SK-N-SH (cell line): ENCODE measurements around the gene APP.

ENCODE experiments used
- CHD2 ChIP-seq: fragments of 150-350 bp; IDR thresholded peaks from 2 replicates; pipeline ENCODE4 v1.6.1; 2018; ENCODE audit warnings: low read length; ENCODE audit not compliant: partially characterized antibody
- CTCF ChIP-seq: fragments of 200-600 bp; sonication (generic); IDR thresholded peaks from 2 replicates; pipeline ENCODE4 v1.6.1; 2017; ENCODE audit warnings: antibody characterized with exemption, mild to moderate bottlenecking, moderate library complexity
- FOXM1 ChIP-seq: IDR thresholded peaks from 2 replicates; pipeline ENCODE4 v1.4.0; 2012; ENCODE audit warnings: low read depth, mild to moderate bottlenecking
- IRF3 ChIP-seq: fragments of 150-350 bp; IDR thresholded peaks from 2 replicates; pipeline ENCODE4 v1.6.1; 2016; ENCODE audit warnings: mild to moderate bottlenecking, low read depth, low read length
- JUND ChIP-seq: IDR thresholded peaks from 2 replicates; pipeline ENCODE4 v1.4.0; 2012
- POLR2AphosphoS5 ChIP-seq: IDR thresholded peaks from 2 replicates; pipeline ENCODE4 v1.6.1; 2012; ENCODE audit warnings: low read depth, low read length
- RCOR1 ChIP-seq: fragments of 150-350 bp; IDR thresholded peaks from 2 replicates; pipeline ENCODE4 v1.6.1; 2017; ENCODE audit warnings: antibody characterized with exemption, low read length
- RFX5 ChIP-seq: IDR thresholded peaks from 2 replicates; pipeline ENCODE4 v1.6.1; 2012; ENCODE audit warnings: mild to moderate bottlenecking, improper control_type of control experiment, low read length
- SIN3A ChIP-seq: IDR thresholded peaks from 2 replicates; pipeline ENCODE4 v1.6.1; 2012; ENCODE audit warnings: low read depth, mild to moderate bottlenecking, low read length, moderate library complexity, borderline replicate concordance
- TAF1 ChIP-seq: IDR thresholded peaks from 2 replicates; pipeline ENCODE4 v1.6.1; 2012; ENCODE audit warnings: low read depth, mild to moderate bottlenecking, low read length, moderate library complexity, borderline replicate concordance
- YY1 ChIP-seq: IDR thresholded peaks from 2 replicates; pipeline ENCODE4 v1.4.0; 2012; ENCODE audit warnings: low read depth, mild to moderate bottlenecking
- ZBTB33 ChIP-seq: IDR thresholded peaks from 2 replicates; pipeline ENCODE4 v1.4.0; 2012; ENCODE audit warnings: low read depth, borderline replicate concordance
- TF ChIP-seq, protein P1 (sequence below): fragments of 150-350 bp; IDR thresholded peaks from 2 replicates; pipeline ENCODE4 v1.6.1; 2017; ENCODE audit warnings: antibody characterized with exemption, low read length, low read depth, borderline replicate concordance

DNA sequence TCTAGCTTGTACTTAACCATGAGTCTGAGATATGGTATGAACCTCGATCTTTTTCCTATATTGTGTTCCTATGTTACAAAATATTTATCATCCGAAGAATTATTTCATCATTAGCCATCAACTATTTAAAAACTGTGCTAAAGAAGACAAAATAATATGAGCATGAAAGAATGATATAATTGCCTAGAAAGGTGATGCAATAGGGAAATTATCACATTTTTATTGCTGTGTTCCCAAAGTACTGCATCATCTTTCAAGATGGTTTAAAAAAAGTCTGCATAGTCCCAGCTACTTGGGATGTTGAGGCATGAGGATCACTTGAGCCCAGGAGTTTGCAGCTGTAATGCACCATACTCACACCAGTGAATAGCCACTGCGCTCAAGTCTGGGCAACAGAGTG, 126.7 kb downstream of the APP start:
- TF ChIP-seq TAF1 (no peak), CTCF (no peak), RFX5 (no peak), YY1 (no peak), POLR2AphosphoS5 (no peak), ZBTB33 (no peak), CHD2 (no peak), RCOR1 (no peak), JUND (no peak), IRF3 (no peak), FOXM1 (no peak), SIN3A (no peak)
- TF ChIP-seq, protein P1, sequence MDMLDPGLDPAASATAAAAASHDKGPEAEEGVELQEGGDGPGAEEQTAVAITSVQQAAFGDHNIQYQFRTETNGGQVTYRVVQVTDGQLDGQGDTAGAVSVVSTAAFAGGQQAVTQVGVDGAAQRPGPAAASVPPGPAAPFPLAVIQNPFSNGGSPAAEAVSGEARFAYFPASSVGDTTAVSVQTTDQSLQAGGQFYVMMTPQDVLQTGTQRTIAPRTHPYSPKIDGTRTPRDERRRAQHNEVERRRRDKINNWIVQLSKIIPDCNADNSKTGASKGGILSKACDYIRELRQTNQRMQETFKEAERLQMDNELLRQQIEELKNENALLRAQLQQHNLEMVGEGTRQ, result no peak
